Measurements from ENCODE around the gene GEMIN5.

Gene GEMIN5

GRCh38 chr5:154893381-154893780 is 44.6 kb downstream of the GEMIN5 start:
- Histone ChIP-seq H3K4me1 (ENCODE audit: insufficient read depth, low read length) (no peaks in the 10 kb centered on the region), H3K9ac (ENCODE audit: low read depth, low read length) (no peak overlapping the region), H3K4me2 (ENCODE audit: insufficient read depth, low read length) (no peak overlapping the region), H3K27ac (ENCODE audit: low read length) (no peak overlapping the region), H3K36me3 (ENCODE audit: insufficient read depth, low read length) (peaks cover 85% of the 10 kb centered on the region), H4K20me1 (ENCODE audit: insufficient read depth, low read length) (no peaks in the 10 kb centered on the region), H3K9me3 (ENCODE audit: insufficient read depth, low read length, severe bottlenecking) (no peaks in the 10 kb centered on the region), H3K79me2 (ENCODE audit: insufficient read depth, low read length) (no peaks in the 10 kb centered on the region), H3K27me3 (ENCODE audit: insufficient read depth, low read length, poor library complexity) (no peaks in the 10 kb centered on the region), H3K4me3 (ENCODE audit: low read depth in 1 of 2, low read length in 2 of 2) (no peak overlapping the region), H2AFZ (ENCODE audit: low read depth, low read length) (no peak overlapping the region)
- DNase-seq, result no peak
- TF ChIP-seq EZH2 (IDR thresholded peaks at IDR 0.05; ENCODE audit: borderline replicate concordance, low read depth, low read length, severe bottlenecking), result no peak
- no peak for TF ChIP-seq CTCF (IDR thresholded peaks at IDR 0.05; ENCODE audit: borderline replicate concordance, extremely low read depth, low read length, poor library complexity, severe bottlenecking)
- ATAC-seq (ENCODE audit: insufficient read depth, low read depth), result no peak

- Histone ChIP-seq H3K4me2 (ENCODE audit: insufficient read depth, low read length) (no peak overlapping the region), H3K4me3 (ENCODE audit: low read depth in 1 of 2, low read length in 2 of 2) (no peak overlapping the region), H3K27ac (ENCODE audit: low read length) (no peak overlapping the region), H3K9ac (ENCODE audit: low read depth, low read length) (no peak overlapping the region), H2AFZ (ENCODE audit: low read depth, low read length) (no peak overlapping the region), H3K9me3 (ENCODE audit: insufficient read depth, low read length, severe bottlenecking) (no peaks in the 10 kb centered on the region), H3K27me3 (ENCODE audit: insufficient read depth, low read length, poor library complexity) (no peaks in the 10 kb centered on the region), H4K20me1 (ENCODE audit: insufficient read depth, low read length) (no peaks in the 10 kb centered on the region), H3K36me3 (ENCODE audit: insufficient read depth, low read length) (peaks cover 85% of the 10 kb centered on the region), H3K79me2 (ENCODE audit: insufficient read depth, low read length) (no peaks in the 10 kb centered on the region), H3K4me1 (ENCODE audit: insufficient read depth, low read length) (no peaks in the 10 kb centered on the region)
- DNase-seq (no peak), ATAC-seq (ENCODE audit: insufficient read depth, low read depth) (no peak)
- TF ChIP-seq CTCF (IDR thresholded peaks at IDR 0.05; ENCODE audit: borderline replicate concordance, extremely low read depth, low read length, poor library complexity, severe bottlenecking) (no peak), EZH2 (IDR thresholded peaks at IDR 0.05; ENCODE audit: borderline replicate concordance, low read depth, low read length, severe bottlenecking) (no peak)
Measured at GRCh38 chr5:154892369-154892771, 45.6 kb downstream of the GEMIN5 start.

GRCh38 chr5:154885439-154885838 is 52.6 kb downstream of the GEMIN5 start:
- Histone ChIP-seq H3K27ac (ENCODE audit: low read length) (no peak overlapping the region), H3K27me3 (ENCODE audit: insufficient read depth, low read length, poor library complexity) (no peaks in the 10 kb centered on the region), H3K4me3 (ENCODE audit: low read depth in 1 of 2, low read length in 2 of 2) (no peak overlapping the region), H2AFZ (ENCODE audit: low read depth, low read length) (no peak overlapping the region), H3K4me2 (ENCODE audit: insufficient read depth, low read length) (no peak overlapping the region), H3K4me1 (ENCODE audit: insufficient read depth, low read length) (no peaks in the 10 kb centered on the region), H3K79me2 (ENCODE audit: insufficient read depth, low read length) (no peaks in the 10 kb centered on the region), H3K9ac (ENCODE audit: low read depth, low read length) (no peak overlapping the region), H4K20me1 (ENCODE audit: insufficient read depth, low read length) (no peaks in the 10 kb centered on the region), H3K9me3 (ENCODE audit: insufficient read depth, low read length, severe bottlenecking) (peaks cover 21% of the 10 kb centered on the region), H3K36me3 (ENCODE audit: insufficient read depth, low read length) (peaks cover 61% of the 10 kb centered on the region)
- no peak for TF ChIP-seq CTCF (IDR thresholded peaks at IDR 0.05; ENCODE audit: borderline replicate concordance, extremely low read depth, low read length, poor library complexity, severe bottlenecking)
- TF ChIP-seq EZH2 (IDR thresholded peaks at IDR 0.05; ENCODE audit: borderline replicate concordance, low read depth, low read length, severe bottlenecking), result no peak
- ATAC-seq (ENCODE audit: insufficient read depth, low read depth) (no peak), DNase-seq (no peak)

GRCh38 chr5:154884424-154884823 is 53.6 kb downstream of the GEMIN5 start:
- DNase-seq (no peak), ATAC-seq (ENCODE audit: insufficient read depth, low read depth) (no peak)
- Histone ChIP-seq H4K20me1 (ENCODE audit: insufficient read depth, low read length) (no peaks in the 10 kb centered on the region), H3K9me3 (ENCODE audit: insufficient read depth, low read length, severe bottlenecking) (peaks cover 21% of the 10 kb centered on the region), H3K27ac (ENCODE audit: low read length) (no peak overlapping the region), H3K36me3 (ENCODE audit: insufficient read depth, low read length) (peaks cover 52% of the 10 kb centered on the region), H2AFZ (ENCODE audit: low read depth, low read length) (no peak overlapping the region), H3K79me2 (ENCODE audit: insufficient read depth, low read length) (no peaks in the 10 kb centered on the region), H3K4me1 (ENCODE audit: insufficient read depth, low read length) (no peaks in the 10 kb centered on the region), H3K27me3 (ENCODE audit: insufficient read depth, low read length, poor library complexity) (no peaks in the 10 kb centered on the region), H3K4me3 (ENCODE audit: low read depth in 1 of 2, low read length in 2 of 2) (no peak overlapping the region), H3K9ac (ENCODE audit: low read depth, low read length) (no peak overlapping the region), H3K4me2 (ENCODE audit: insufficient read depth, low read length) (no peak overlapping the region)
- TF ChIP-seq EZH2 (IDR thresholded peaks at IDR 0.05; ENCODE audit: borderline replicate concordance, low read depth, low read length, severe bottlenecking) (no peak), CTCF (IDR thresholded peaks at IDR 0.05; ENCODE audit: borderline replicate concordance, extremely low read depth, low read length, poor library complexity, severe bottlenecking) (no peak)

Measured in DND-41 (cell line).